Vagina (tissue), 2 donors: Measurements from ENCODE around the gene AP1S3. TPM values are rescaled to one million over a fixed set of nuclear protein-coding genes. Genes with fewer than 3 reads are reported as not detected.

Experiments used
- DNase-seq, 2 donors: peaks; one replicate each; pipeline ENCODE4 v3.0.0-alpha.2; 2017; ENCODE audit errors: extremely low spot score in 2 of 2
- H3K27ac ChIP-seq: fragments of 200-600 bp; sonication (generic); one replicate; pipeline ENCODE4 v1.5.1; 2019
- H3K27me3 ChIP-seq: fragments of 200-600 bp; sonication (generic); one replicate; pipeline ENCODE4 v1.5.1; 2019
- H3K36me3 ChIP-seq, 2 donors: fragments of 200-600 bp; sonication (generic); one replicate each; pipeline ENCODE4 v1.5.1; 2017 to 2019
- H3K4me1 ChIP-seq: fragments of 200-600 bp; sonication (generic); one replicate; pipeline ENCODE4 v1.5.1; 2019
- H3K4me3 ChIP-seq, 2 donors: fragments of 200-600 bp; sonication (generic); 1 replicate in 1 of 2; 2 replicates in 1 of 2; pipeline ENCODE4 v1.5.1; 2016 to 2019
- H3K9me3 ChIP-seq: fragments of 200-600 bp; sonication (generic); one replicate; pipeline ENCODE4 v1.5.1; 2019
- CTCF ChIP-seq, 3 experiments: fragments of 450-650 bp in 2 of 3; fragments of 200-600 bp in 1 of 3; sonication (generic) in 1 of 3; IDR thresholded peaks; one replicate each; pipeline ENCODE4 v1.5.1; 2017 to 2019; ENCODE audit warnings: antibody characterized with exemption in 3 of 3, mild to moderate bottlenecking in 2 of 3, moderate library complexity in 2 of 3
- POLR2A ChIP-seq, 2 donors: fragments of 450-650 bp; IDR thresholded peaks; one replicate each; pipeline ENCODE4 v1.6.1; 2017; ENCODE audit warnings: antibody characterized with exemption in 2 of 2, mild to moderate bottlenecking in 2 of 2, moderate library complexity in 2 of 2
- POLR2AphosphoS5 ChIP-seq, 2 donors: sonication (generic); formaldehyde crosslinking; IDR thresholded peaks; one replicate each; pipeline ENCODE4 v1.9.0; 2017; ENCODE audit warnings: antibody characterized with exemption in 2 of 2, mild to moderate bottlenecking in 2 of 2, low read depth in 1 of 2; ENCODE audit not compliant: insufficient read depth in 1 of 2
- intact Hi-C: fragments of 100-400 bp; cut with DNase I; formaldehyde crosslinking; loops from one replicate; pipeline ENCODE4 v1.15.1; 2023
- total RNA-seq: library from RNA; depleted of rRNA; stranded (reverse); fragments of >200 nt; gene quantifications from one replicate; pipeline ENCODE4 v1.2.3, GENCODE V29; 2016

Gene AP1S3
- total RNA-seq, 1 donor from 2014 or later = 9.8 TPM

- H3K9me3 ChIP-seq = no peaks in the 10 kb centered on the region
- DNase-seq = no peak
- H3K27ac ChIP-seq = no peak overlapping the region
- TF ChIP-seq POLR2AphosphoS5 (IDR thresholded peaks at IDR 0.05; ENCODE audit: insufficient read depth in 1 of 2, low read depth in 1 of 2) (no peak), CTCF (IDR thresholded peaks at IDR 0.05) (no peak), POLR2A (IDR thresholded peaks at IDR 0.05) (no peak)
- H3K36me3 ChIP-seq = no peaks in the 10 kb centered on the region
- H3K4me3 ChIP-seq = no peak overlapping the region
- H3K4me1 ChIP-seq = peaks cover 12% of the 10 kb centered on the region
- H3K27me3 ChIP-seq = no peaks in the 10 kb centered on the region
- intact Hi-C loops = no loop called here
These were observed 1.5 kb downstream of the AP1S3 start for GRCh38 chr2:223835701-223836532.

- no peak overlapping the region for H3K27ac ChIP-seq
- peaks cover 12% of the 10 kb centered on the region for H3K4me1 ChIP-seq
- no peak overlapping the region for H3K4me3 ChIP-seq
- no peaks in the 10 kb centered on the region for H3K27me3 ChIP-seq
- TF ChIP-seq CTCF (IDR thresholded peaks at IDR 0.05) (no peak), POLR2AphosphoS5 (IDR thresholded peaks at IDR 0.05; ENCODE audit: insufficient read depth in 1 of 2, low read depth in 1 of 2) (no peak), POLR2A (IDR thresholded peaks at IDR 0.05) (no peak)
- intact Hi-C loops = no loop called here
- no peak for DNase-seq
- no peaks in the 10 kb centered on the region for H3K36me3 ChIP-seq
- H3K9me3 ChIP-seq = no peaks in the 10 kb centered on the region
These were observed 3.0 kb downstream of the AP1S3 start for GRCh38 chr2:223834431-223834830.

- DNase-seq = no peak
- intact Hi-C loops = no loop called here
- no peaks in the 10 kb centered on the region for H3K27me3 ChIP-seq
- no peak overlapping the region for H3K4me3 ChIP-seq
- H3K27ac ChIP-seq = no peak overlapping the region
- H3K4me1 ChIP-seq = peaks cover 12% of the 10 kb centered on the region
- no peaks in the 10 kb centered on the region for H3K9me3 ChIP-seq
- no peak for TF ChIP-seq POLR2A (IDR thresholded peaks at IDR 0.05)
- TF ChIP-seq POLR2AphosphoS5 (IDR thresholded peaks at IDR 0.05; ENCODE audit: insufficient read depth in 1 of 2, low read depth in 1 of 2) = no peak
- no peak for TF ChIP-seq CTCF (IDR thresholded peaks at IDR 0.05)
- no peaks in the 10 kb centered on the region for H3K36me3 ChIP-seq
These were observed 5.0 kb downstream of the AP1S3 start for GRCh38 chr2:223832241-223832903.

GRCh38 chr2:223829128-223829527, 8.3 kb downstream of the AP1S3 start:
- Histone ChIP-seq H3K27ac (no peak overlapping the region), H3K4me3 (no peak overlapping the region), H3K36me3 (no peaks in the 10 kb centered on the region), H3K4me1 (no peaks in the 10 kb centered on the region), H3K9me3 (no peaks in the 10 kb centered on the region), H3K27me3 (no peaks in the 10 kb centered on the region)
- no peak for DNase-seq
- intact Hi-C loops = no loop called here
- TF ChIP-seq POLR2A (IDR thresholded peaks at IDR 0.05) = no peak
- no peak for TF ChIP-seq POLR2AphosphoS5 (IDR thresholded peaks at IDR 0.05; ENCODE audit: insufficient read depth in 1 of 2, low read depth in 1 of 2)
- TF ChIP-seq CTCF (IDR thresholded peaks at IDR 0.05) = no peak

GRCh38 chr2:223828314-223828713, 9.1 kb downstream of the AP1S3 start:
- Histone ChIP-seq H3K9me3 (no peaks in the 10 kb centered on the region), H3K4me1 (no peaks in the 10 kb centered on the region), H3K27ac (no peak overlapping the region), H3K27me3 (no peaks in the 10 kb centered on the region), H3K4me3 (no peak overlapping the region), H3K36me3 (no peaks in the 10 kb centered on the region)
- intact Hi-C loops = no loop called here
- TF ChIP-seq POLR2A (IDR thresholded peaks at IDR 0.05) (no peak), POLR2AphosphoS5 (IDR thresholded peaks at IDR 0.05; ENCODE audit: insufficient read depth in 1 of 2, low read depth in 1 of 2) (no peak), CTCF (IDR thresholded peaks at IDR 0.05) (no peak)
- DNase-seq = no peak
